T-cell (primary cell): ENCODE measurements around the gene GPR137. TPM values are rescaled to one million over a fixed set of nuclear protein-coding genes. Genes with fewer than 3 reads are reported as not detected.
"Not testable (repeated sequence)": the region's sequence is repeated elsewhere in the genome, so short reads cannot be mapped to it uniquely, and the experiment has no call there.

ENCODE experiments used
- ATAC-seq, 4 experiments: fragments of 200-7000 bp in 3 of 4; fragments of 150-1000 bp in 1 of 4; cut with Tn5 transposase; replicated peaks in 1 of 4; 1 replicate in 3 of 4; 2 replicates in 1 of 4; pipeline ENCODE4 v1.10.0; 2021; ENCODE audit warnings: moderate library complexity in 3 of 4, mild to moderate bottlenecking in 2 of 4, moderate number of reproducible peaks in 1 of 4
- CTCF ChIA-PET, 2 donors: fragments of 300-600 bp; sonication (Branson Sonifier 250); formaldehyde crosslinking; loops; one replicate each; lab custom pipeline; 2022; ENCODE audit warnings: antibody characterized with exemption in 2 of 2; lab: Charles Lee
- POLR2A ChIA-PET, 2 donors: fragments of 300-600 bp; sonication (Branson Sonifier 250); formaldehyde crosslinking; loops; one replicate each; lab custom pipeline; 2022; ENCODE audit warnings: antibody characterized with exemption in 2 of 2; lab: Charles Lee
- DNase-seq, 35 experiments: peaks; one replicate each; pipeline versions ENCODE4 v3.0.0 to v3.0.0-alpha.2; 2013 to 2023
- H3K27ac ChIP-seq: one replicate; pipeline ENCODE4 v1.5.1; 2013; ENCODE audit warnings: low read length
- H3K27me3 ChIP-seq, 2 experiments: replicated peaks in 1 of 2; 1 replicate in 1 of 2; 2 replicates in 1 of 2; pipeline versions ENCODE4 v1.6.1 to v1.7.0; 2013; ENCODE audit warnings: low read length in 1 of 2, mixed read lengths in 1 of 2; ENCODE audit not compliant: control insufficient read depth in 2 of 2, insufficient read depth in 2 of 2; ENCODE audit errors: extremely low read depth in 1 of 2
- H3K36me3 ChIP-seq, 2 donors: 1 replicate in 1 of 2; 2 replicates in 1 of 2; pipeline versions ENCODE4 v1.6.1 to v1.7.0; 2013; ENCODE audit warnings: low read length in 1 of 2; ENCODE audit not compliant: control insufficient read depth in 2 of 2, insufficient read depth in 1 of 2; ENCODE audit errors: extremely low read depth in 1 of 2
- H3K4me1 ChIP-seq, 2 experiments: 1 replicate in 1 of 2; 2 replicates in 1 of 2; pipeline versions ENCODE4 v1.6.1 to v1.7.0; 2013; ENCODE audit warnings: low read length in 2 of 2, mixed read lengths in 1 of 2; ENCODE audit not compliant: insufficient read depth in 2 of 2, control insufficient read depth in 1 of 2; ENCODE audit errors: extremely low read depth in 1 of 2
- H3K4me3 ChIP-seq, 2 donors: 1 replicate in 1 of 2; 2 replicates in 1 of 2; pipeline versions ENCODE4 v1.5.1 to v1.7.0; 2013; ENCODE audit warnings: mild to moderate bottlenecking in 2 of 2, low read length in 1 of 2, moderate library complexity in 1 of 2; ENCODE audit not compliant: control insufficient read depth in 1 of 2; ENCODE audit errors: extremely low read depth in 1 of 2
- H3K9me3 ChIP-seq: 2 replicates; pipeline ENCODE4 v1.7.0; 2013
- H3K27ac Mint-ChIP-seq, 2 donors: one replicate each; pipeline ENCODE4 v1.8.0; 2020 to 2021; ENCODE audit warnings: mild to moderate bottlenecking in 2 of 2, mixed read lengths in 2 of 2
- H3K27me3 Mint-ChIP-seq, 2 donors: one replicate each; pipeline ENCODE4 v1.8.0; 2021 to 2022; ENCODE audit warnings: mixed read lengths in 2 of 2
- H3K36me3 Mint-ChIP-seq: one replicate; pipeline ENCODE4 v1.8.0; 2021; ENCODE audit warnings: mixed read lengths
- H3K4me1 Mint-ChIP-seq, 3 donors: one replicate each; pipeline ENCODE4 v1.8.0; 2020 to 2022; ENCODE audit warnings: mixed read lengths in 3 of 3, mild to moderate bottlenecking in 1 of 3
- H3K4me3 Mint-ChIP-seq, 3 donors: one replicate each; pipeline ENCODE4 v1.8.0; 2020 to 2022; ENCODE audit warnings: mild to moderate bottlenecking in 3 of 3, mixed read lengths in 3 of 3, moderate library complexity in 3 of 3
- H3K9me3 Mint-ChIP-seq, 3 donors: one replicate each; pipeline ENCODE4 v1.8.0; 2020 to 2022; ENCODE audit warnings: mixed read lengths in 3 of 3
- WGBS: methylation state at CpG from one replicate; pipeline ENCODE4 v1.1.5; 2013; ENCODE audit warnings: missing lambda C conversion rate; ENCODE audit not compliant: insufficient coverage; 5-methylcytosine and 5-hydroxymethylcytosine counted together
- total RNA-seq, 35 experiments: library from RNA in 6 of 35; stranded (reverse) in 6 of 35; fragments of 120-200 nt in 1 of 35; gene quantifications; one replicate each; pipeline versions ENCODE4 v1.2.1 to v1.2.4 and lab custom pipeline; 2013 to 2026

GPR137 gene
- total RNA-seq, 5 donors from 2014 or later (not counting 1 experiment from before 2014, with no cell fraction given) = 31.0 to 39.8 (median 34.2) TPM

- H3K4me1 ChIP-seq = peaks cover 6 to 41% of the 10 kb centered on the region in 2 experiments
- H3K27ac ChIP-seq = peak overlapping the region; percentile 60
- Mint-ChIP-seq H3K36me3 (peaks cover 3% of the 10 kb centered on the region), H3K4me1 (peaks cover 24 to 29% (median 26%) of the 10 kb centered on the region in 3 donors), H3K27ac (peak overlapping the region; percentile 85 to 96), H3K27me3 (peaks cover 1 to 10% of the 10 kb centered on the region in 2 donors), H3K9me3 (no peaks in the 10 kb centered on the region), H3K4me3 (peak overlapping the region; percentile 91 to 99 (median 93))
- DNase-seq (peak; percentile 40 to 77 (median 55)), ATAC-seq (peak; percentile 15 to 33 (median 32))
- no peaks in the 10 kb centered on the region for H3K36me3 ChIP-seq
- under 1% methylated on average over 62 of the region's 71 CpGs for WGBS
- peaks cover 0 to 31% of the 10 kb centered on the region in 2 experiments for H3K27me3 ChIP-seq
- H3K4me3 ChIP-seq = peak overlapping the region; percentile 52 to 65
- H3K9me3 ChIP-seq = no peaks in the 10 kb centered on the region
- POLR2A ChIA-PET = interaction anchor here in 1 of 2 donors (0.6 kb wide), 2 partner anchors 35 to 102 kb away, joined by 3 read pairs; no protein-coding TSS in a partner anchor
- CTCF ChIA-PET = interaction anchor here in 1 of 2 donors (0.6 to 5.8 kb wide), 4 partner anchors 12 to 1590 kb away, joined by 4 to 122 read pairs (median 20); partner anchors contain the start of genes FERMT3, PRDX5 and TRMT112
These were observed 20.3 kb downstream of the GPR137 start for GRCh38 chr11:64305691-64306562.

DNA sequence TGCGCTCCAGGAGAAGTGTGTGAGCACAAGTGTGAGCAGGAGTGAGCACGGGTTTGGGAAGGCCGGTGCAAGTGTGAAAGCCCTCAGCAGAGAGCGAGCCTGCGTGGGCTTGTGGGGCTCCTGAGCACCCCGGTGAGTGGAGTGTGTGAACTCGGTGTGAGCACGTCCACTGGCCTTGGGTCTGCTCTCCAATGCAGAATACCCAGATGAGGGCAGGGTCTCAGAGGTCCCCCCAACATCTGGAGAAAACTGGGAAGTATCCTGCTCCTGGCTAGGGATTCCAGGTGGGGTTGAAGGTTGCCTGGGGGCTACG is 20.9 kb downstream of the GPR137 start:
- WGBS = 6% methylated on average over 2 of the region's 9 CpGs
- no peaks in the 10 kb centered on the region for H3K9me3 ChIP-seq
- H3K4me1 Mint-ChIP-seq = peaks cover 24 to 27% (median 27%) of the 10 kb centered on the region in 3 donors
- CTCF ChIA-PET = interaction anchor here in 1 of 2 donors (5.2 kb wide), 1 partner anchor 11 kb away, joined by 35 read pairs; the partner anchor contains the start of genes PRDX5 and TRMT112
- H3K27ac ChIP-seq = peak overlapping the region; percentile 60
- H3K4me3 ChIP-seq = peak overlapping the region; percentile 52 to 65
- peaks cover 3% of the 10 kb centered on the region for H3K36me3 Mint-ChIP-seq
- peaks cover 0 to 25% of the 10 kb centered on the region in 2 experiments for H3K27me3 ChIP-seq
- H3K9me3 Mint-ChIP-seq = no peaks in the 10 kb centered on the region
- H3K4me3 Mint-ChIP-seq = peak overlapping the region; percentile 91 to 99 (median 93)
- ATAC-seq (no peak), DNase-seq (no peak)
- no peaks in the 10 kb centered on the region for H3K36me3 ChIP-seq
- POLR2A ChIA-PET = no interaction called here
- H3K27me3 Mint-ChIP-seq = peaks cover 0 to 8% of the 10 kb centered on the region in 2 donors
- peak overlapping the region; percentile 85 to 96 for H3K27ac Mint-ChIP-seq
- H3K4me1 ChIP-seq = peaks cover 6 to 38% of the 10 kb centered on the region in 2 experiments

DNA sequence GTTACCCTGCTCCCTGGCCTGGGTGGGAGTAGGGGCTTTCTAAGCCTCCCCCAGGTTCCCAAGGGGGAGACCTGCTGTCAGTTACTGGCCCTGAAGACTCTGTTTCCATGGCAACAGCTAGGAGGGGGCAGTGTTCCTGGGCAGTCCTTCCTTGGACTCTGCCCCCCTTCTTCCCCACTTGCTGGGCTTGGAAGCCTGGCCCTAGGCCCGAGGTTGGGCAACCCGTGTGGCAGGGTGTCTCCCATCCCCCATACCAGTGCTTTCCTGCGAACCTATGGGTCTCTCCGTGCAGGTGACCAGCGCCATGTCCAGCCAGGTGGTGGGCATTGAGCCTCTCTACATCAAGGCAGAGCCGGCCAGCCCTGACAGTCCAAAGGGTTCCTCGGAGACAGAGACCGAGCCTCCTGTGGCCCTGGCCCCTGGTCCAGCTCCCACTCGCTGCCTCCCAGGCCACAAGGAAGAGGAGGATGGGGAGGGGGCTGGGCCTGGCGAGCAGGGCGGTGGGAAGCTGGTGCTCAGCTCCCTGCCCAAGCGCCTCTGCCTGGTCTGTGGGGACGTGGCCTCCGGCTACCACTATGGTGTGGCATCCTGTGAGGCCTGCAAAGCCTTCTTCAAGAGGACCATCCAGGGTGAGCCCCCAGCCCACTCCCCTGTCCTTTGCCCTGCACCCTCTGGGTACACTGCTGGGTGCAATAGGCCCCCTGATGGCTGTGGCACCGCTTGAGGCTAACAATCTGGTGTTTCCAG is 21.4 kb downstream of the GPR137 start:
- Histone ChIP-seq H3K4me1 (peaks cover 6 to 35% of the 10 kb centered on the region in 2 experiments), H3K36me3 (no peaks in the 10 kb centered on the region), H3K9me3 (no peaks in the 10 kb centered on the region), H3K4me3 (peak overlapping the region; percentile 52 to 65), H3K27ac (peak overlapping the region; percentile 60), H3K27me3 (peaks cover 0 to 20% of the 10 kb centered on the region in 2 experiments)
- Mint-ChIP-seq H3K4me3 (peak overlapping the region; percentile 91 to 99 (median 93)), H3K9me3 (no peaks in the 10 kb centered on the region), H3K36me3 (peaks cover 3% of the 10 kb centered on the region), H3K27ac (peak overlapping the region; percentile 44 to 70), H3K27me3 (peaks cover 0 to 2% of the 10 kb centered on the region in 2 donors), H3K4me1 (peaks cover 24 to 25% (median 24%) of the 10 kb centered on the region in 3 donors)
- POLR2A ChIA-PET = interaction anchor here in 1 of 2 donors (0.7 kb wide), 1 partner anchor 100 kb away, joined by 3 read pairs; no protein-coding TSS in a partner anchor
- DNase-seq = no peak
- ATAC-seq = no peak
- CTCF ChIA-PET = interaction anchor here in 1 of 2 donors (5.2 kb wide), 1 partner anchor 11 kb away, joined by 35 read pairs; the partner anchor contains the start of genes PRDX5 and TRMT112
- WGBS = 94% methylated on average over 10 of the region's 15 CpGs

GRCh38 chr11:64307795-64308194 is 22.1 kb downstream of the GPR137 start:
- H3K27ac Mint-ChIP-seq = peak overlapping the region; percentile 61 to 70
- not testable (repeated sequence) for H3K36me3 Mint-ChIP-seq, H3K36me3 ChIP-seq

DNA sequence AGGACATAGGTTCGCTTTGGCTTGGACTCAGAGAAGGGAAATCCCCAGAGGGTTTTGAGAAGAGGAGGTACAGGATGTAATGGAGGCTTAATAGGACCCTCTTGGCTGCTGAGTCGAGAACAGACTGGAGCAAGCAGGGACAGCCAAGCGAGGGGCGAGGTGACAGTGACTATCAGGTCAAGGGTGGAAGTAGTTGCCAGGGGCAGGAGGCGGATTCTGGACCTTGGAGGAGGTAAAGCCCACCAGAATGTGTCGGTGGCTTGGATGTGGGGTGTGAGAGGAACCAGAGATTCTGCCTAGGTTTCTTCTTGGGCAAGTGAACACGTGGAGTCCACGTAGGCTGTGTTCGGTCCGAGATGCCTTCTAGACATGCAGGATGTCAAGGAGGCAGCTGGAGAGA is 27.3 kb downstream of the GPR137 start:
- Histone ChIP-seq H3K4me1 (peaks cover 0 to 28% of the 10 kb centered on the region in 2 experiments), H3K27me3 (no peaks in the 10 kb centered on the region), H3K27ac (no peak overlapping the region), H3K9me3 (no peaks in the 10 kb centered on the region), H3K4me3 (no peak overlapping the region), H3K36me3 (peaks cover 0 to 20% of the 10 kb centered on the region in 2 donors)
- CTCF ChIA-PET = no interaction called here
- ATAC-seq = no peak
- POLR2A ChIA-PET = no interaction called here
- H3K27ac Mint-ChIP-seq = peak overlapping the region; percentile 42 to 50
- peaks cover 22 to 28% (median 28%) of the 10 kb centered on the region in 3 donors for H3K4me1 Mint-ChIP-seq
- 94% methylated on average over 9 of the region's 10 CpGs for WGBS
- peak overlapping the region in 1 of 3 donors; percentile 39 for H3K4me3 Mint-ChIP-seq
- H3K36me3 Mint-ChIP-seq = peaks cover 13% of the 10 kb centered on the region
- no peaks in the 10 kb centered on the region for H3K9me3 Mint-ChIP-seq
- no peaks in the 10 kb centered on the region for H3K27me3 Mint-ChIP-seq
- DNase-seq = no peak

More at GRCh38 chr11:64307795-64308194, 22.1 kb downstream of the GPR137 start:
- Mint-ChIP-seq H3K4me3 (peak overlapping the region; percentile 42 to 99 (median 58)), H3K4me1 (peaks cover 28 to 30% (median 29%) of the 10 kb centered on the region in 3 donors)
- not testable (repeated sequence) for DNase-seq, H3K27me3 Mint-ChIP-seq, H3K4me3 ChIP-seq, H3K27ac ChIP-seq, H3K9me3 Mint-ChIP-seq, H3K9me3 ChIP-seq, ATAC-seq
- 100% methylated on average over 2 of the region's 5 CpGs for WGBS
- ChIA-PET POLR2A (interaction anchor here in 1 of 2 donors (0.7 kb wide), 2 partner anchors 9 to 101 kb away, joined by 3 to 5 read pairs; no protein-coding TSS in a partner anchor), CTCF (interaction anchor here (0.7 to 5.2 kb wide), 2 partner anchors 10 to 117 kb away, joined by 4 to 35 read pairs; partner anchors contain the start of genes PRDX5 (in 1 of the 2) and TRMT112 (in 1 of the 2))
- Histone ChIP-seq H3K4me1 (peaks cover 6 to 39% of the 10 kb centered on the region in 2 experiments), H3K27me3 (peaks cover 0 to 12% of the 10 kb centered on the region in 2 experiments)
